Lower lobe of right lung (tissue), 2 donors: ENCODE measurements around the gene CELF4. TPM values are rescaled to one million over a fixed set of nuclear protein-coding genes. Genes with fewer than 3 reads are reported as not detected.

Experiments used
- ATAC-seq, 2 donors: fragments of 200-7000 bp; cut with Tn5 transposase; one replicate each; pipeline ENCODE4 v1.9.1; 2020 to 2022; ENCODE audit warnings: mild to moderate bottlenecking in 2 of 2, moderate library complexity in 2 of 2
- DNase-seq: peaks from one replicate; pipeline ENCODE4 v3.0.0-alpha.2; 2020
- H3K27ac ChIP-seq: fragments of 200-600 bp; one replicate; pipeline ENCODE4 v1.8.0; 2022
- H3K27me3 ChIP-seq: fragments of 200-600 bp; one replicate; pipeline ENCODE4 v1.8.0; 2022; ENCODE audit warnings: low read depth
- H3K36me3 ChIP-seq: fragments of 200-600 bp; one replicate; pipeline ENCODE4 v1.8.0; 2022; ENCODE audit warnings: mild to moderate bottlenecking
- H3K4me1 ChIP-seq: fragments of 200-600 bp; one replicate; pipeline ENCODE4 v1.8.0; 2022
- H3K4me3 ChIP-seq: fragments of 200-600 bp; one replicate; pipeline ENCODE4 v1.8.0; 2022; ENCODE audit warnings: mild to moderate bottlenecking
- H3K9me3 ChIP-seq: fragments of 200-600 bp; one replicate; pipeline ENCODE4 v1.8.0; 2022
- CTCF ChIP-seq: fragments of 200-600 bp; IDR thresholded peaks from one replicate; pipeline ENCODE4 v1.8.0; 2022; ENCODE audit warnings: antibody characterized with exemption, mild to moderate bottlenecking
- intact Hi-C: fragments of 100-400 bp; cut with DNase I; formaldehyde crosslinking; loops from one replicate; pipeline ENCODE4 v1.11.0; 2022
- total RNA-seq: library from RNA; stranded (reverse); fragmentation: NEBNext Ultra II Directional; extraction: Animal tissue kit (Norgen Biotek cat#: 25700); gene quantifications from one replicate; pipeline ENCODE4 v1.2.1, GENCODE V29; 2021
- donor health status: DM: no; HTN: yes; CAD: no; lungs with severe emphysema.

The CELF4 gene
- total RNA-seq, 1 donor from 2014 or later: 0.38 TPM

DNA sequence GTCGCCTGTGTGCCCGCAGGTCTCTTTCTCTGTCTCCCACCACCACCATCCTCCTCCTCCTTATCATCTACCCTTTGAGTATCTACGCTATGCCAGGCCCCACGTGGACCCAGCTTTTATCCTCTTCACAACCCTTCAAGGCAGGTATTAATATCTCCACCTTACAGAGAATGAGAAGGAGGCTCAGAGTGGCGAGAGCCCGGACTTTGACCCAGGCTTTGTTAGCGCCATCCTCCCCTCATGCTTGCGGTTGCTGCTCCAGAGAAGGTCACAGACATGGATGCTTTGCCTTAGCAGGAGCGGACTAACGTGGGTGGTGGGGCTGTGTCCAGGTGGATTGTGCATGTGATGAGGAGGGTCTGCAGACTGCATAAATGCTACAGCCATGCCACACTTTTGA lies 119.8 kb downstream of the CELF4 start:
- intact Hi-C loops: no loop called here
- no peak for TF ChIP-seq CTCF
- ATAC-seq: no peak

DNA sequence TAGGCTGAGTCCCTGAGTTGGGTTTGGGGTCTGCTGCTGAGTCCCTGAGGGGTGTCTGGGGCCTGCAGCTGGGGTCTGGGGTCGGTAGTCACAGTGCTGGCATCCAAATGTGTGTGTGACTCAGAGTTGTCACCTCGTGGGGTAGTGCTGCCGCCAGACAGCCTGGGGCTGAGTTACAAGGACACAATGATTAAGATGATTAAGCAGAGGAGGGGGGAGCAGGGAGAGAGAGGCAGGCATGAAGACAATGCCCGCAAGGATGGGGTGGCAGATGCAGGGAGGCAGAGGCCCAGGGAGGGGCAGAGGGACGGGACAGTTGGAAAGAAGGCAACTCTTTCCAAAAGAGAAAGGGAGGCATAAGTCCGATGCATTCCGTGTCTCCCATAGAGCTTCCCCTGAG lies 120.2 kb downstream of the CELF4 start:
- intact Hi-C loops: no loop called here

More for the DNA sequence above, 119.8 kb downstream of the CELF4 start:
- Histone ChIP-seq H3K27ac (no peak overlapping the region), H3K36me3 (no peaks in the 10 kb centered on the region), H3K4me3 (no peak overlapping the region), H3K27me3 (peaks cover 5% of the 10 kb centered on the region), H3K4me1 (no peaks in the 10 kb centered on the region), H3K9me3 (no peaks in the 10 kb centered on the region)
- DNase-seq: no peak

GRCh38 chr18:37443325-37444055 lies 122.1 kb downstream of the CELF4 start:
- Histone ChIP-seq H3K4me1 (no peaks in the 10 kb centered on the region), H3K9me3 (no peaks in the 10 kb centered on the region), H3K27me3 (peaks cover 5% of the 10 kb centered on the region), H3K27ac (no peak overlapping the region), H3K36me3 (no peaks in the 10 kb centered on the region), H3K4me3 (no peak overlapping the region)
- intact Hi-C loops: no loop called here
- DNase-seq (no peak), ATAC-seq (no peak)
- no peak for TF ChIP-seq CTCF

More for the DNA sequence above, 120.2 kb downstream of the CELF4 start:
- Histone ChIP-seq H3K27ac (no peak overlapping the region), H3K27me3 (peaks cover 5% of the 10 kb centered on the region), H3K4me1 (no peaks in the 10 kb centered on the region), H3K36me3 (no peaks in the 10 kb centered on the region), H3K4me3 (no peak overlapping the region), H3K9me3 (no peaks in the 10 kb centered on the region)
- DNase-seq (no peak), ATAC-seq (no peak)
- TF ChIP-seq CTCF: no peak

DNA sequence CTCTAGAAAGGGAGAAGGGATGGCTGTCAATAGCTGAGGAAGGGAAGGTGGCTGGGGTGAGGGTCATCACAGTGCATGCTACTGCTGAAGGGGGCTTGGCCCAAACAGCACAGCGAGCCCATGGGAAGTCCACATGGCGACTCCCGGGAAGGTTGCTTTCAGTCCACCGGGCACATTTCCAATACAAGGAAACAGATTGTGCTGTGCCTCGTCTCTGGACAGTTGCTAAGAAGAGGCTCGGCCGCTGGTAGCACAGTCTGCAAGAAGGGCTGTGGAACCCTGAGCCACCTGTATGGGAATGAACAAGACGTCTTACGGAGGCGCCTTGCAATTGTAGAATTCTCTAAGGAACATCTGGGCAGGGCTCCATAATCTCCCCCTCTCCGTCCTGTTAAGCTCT lies 123.1 kb downstream of the CELF4 start:
- ATAC-seq: no peak
- intact Hi-C loops: no loop called here
- no peak for TF ChIP-seq CTCF
- Histone ChIP-seq H3K4me3 (no peak overlapping the region), H3K9me3 (no peaks in the 10 kb centered on the region), H3K27ac (no peak overlapping the region), H3K4me1 (no peaks in the 10 kb centered on the region), H3K36me3 (no peaks in the 10 kb centered on the region), H3K27me3 (peaks cover 5% of the 10 kb centered on the region)
- DNase-seq: no peak

GRCh38 chr18:37441821-37442220 lies 123.8 kb downstream of the CELF4 start:
- H3K9me3 ChIP-seq: no peaks in the 10 kb centered on the region
- no peak overlapping the region for H3K4me3 ChIP-seq
- H3K27me3 ChIP-seq: peaks cover 5% of the 10 kb centered on the region
- no peaks in the 10 kb centered on the region for H3K4me1 ChIP-seq
- no peak for ATAC-seq
- intact Hi-C loops: no loop called here
- DNase-seq: no peak
- no peak overlapping the region for H3K27ac ChIP-seq
- no peak for TF ChIP-seq CTCF
- H3K36me3 ChIP-seq: no peaks in the 10 kb centered on the region
